HuH-7 (cell line): ENCODE data around the gene ADPRH.
"Not testable (repeated sequence)": the region's sequence is repeated elsewhere in the genome, so short reads cannot be mapped to it uniquely, and the experiment has no call there.

Source experiments
- DNase-seq: peaks from one replicate; pipeline ENCODE4 v3.0.0; 2011; ENCODE audit warnings: low spot score

Gene ADPRH

GRCh38 chr3:119579366-119580066 lies at the start of gene ADPRH:
ADPRH (plus strand) TSS chr3:119579492; CDS start chr3:119582170, 2,678 bp downstream.
- peak; percentile 90 for DNase-seq

- no peak for DNase-seq
These were observed 49.4 kb upstream of the ADPRH start for GRCh38 chr3:119529883-119530282.

- no peak for DNase-seq
These were observed 48.8 kb upstream of the ADPRH start for GRCh38 chr3:119530456-119530855.

GRCh38 chr3:119531151-119531550 lies 48.1 kb upstream of the ADPRH start:
- DNase-seq: no peak

GRCh38 chr3:119534296-119534695 lies 45.0 kb upstream of the ADPRH start:
- DNase-seq: no peak

GRCh38 chr3:119536757-119537156 lies 42.5 kb upstream of the ADPRH start:
- DNase-seq: no peak

GRCh38 chr3:119538772-119539171 lies 40.5 kb upstream of the ADPRH start:
- no peak for DNase-seq

- DNase-seq: no peak
These were observed 37.7 kb upstream of the ADPRH start for GRCh38 chr3:119541547-119541946.

GRCh38 chr3:119542168-119542767 lies 37.0 kb upstream of the ADPRH start:
- no peak for DNase-seq

- DNase-seq: no peak
These were observed 36.1 kb upstream of the ADPRH start for GRCh38 chr3:119543147-119543546.

- DNase-seq: no peak
These were observed 32.1 kb upstream of the ADPRH start for GRCh38 chr3:119547227-119547626.

- no peak for DNase-seq
These were observed 31.0 kb upstream of the ADPRH start for GRCh38 chr3:119548341-119548740.

GRCh38 chr3:119550192-119550910 lies 28.9 kb upstream of the ADPRH start:
- DNase-seq: no peak

GRCh38 chr3:119551598-119551997 lies 27.7 kb upstream of the ADPRH start:
- no peak for DNase-seq

GRCh38 chr3:119552928-119553327 lies 26.4 kb upstream of the ADPRH start:
- DNase-seq: not testable (repeated sequence)

GRCh38 chr3:119553823-119554415 lies 25.4 kb upstream of the ADPRH start:
- DNase-seq: no peak

- DNase-seq: no peak
These were observed 24.0 kb upstream of the ADPRH start for GRCh38 chr3:119555309-119555735.

GRCh38 chr3:119555929-119556328 lies 23.4 kb upstream of the ADPRH start:
- no peak for DNase-seq

GRCh38 chr3:119557192-119557876 lies 22.0 kb upstream of the ADPRH start:
- no peak for DNase-seq

GRCh38 chr3:119557877-119558269 lies 21.4 kb upstream of the ADPRH start:
- DNase-seq: no peak

- no peak for DNase-seq
These were observed 20.5 kb upstream of the ADPRH start for GRCh38 chr3:119558626-119559317.
